ENCODE results near the gene ACOX1.

Gene ACOX1

DNA sequence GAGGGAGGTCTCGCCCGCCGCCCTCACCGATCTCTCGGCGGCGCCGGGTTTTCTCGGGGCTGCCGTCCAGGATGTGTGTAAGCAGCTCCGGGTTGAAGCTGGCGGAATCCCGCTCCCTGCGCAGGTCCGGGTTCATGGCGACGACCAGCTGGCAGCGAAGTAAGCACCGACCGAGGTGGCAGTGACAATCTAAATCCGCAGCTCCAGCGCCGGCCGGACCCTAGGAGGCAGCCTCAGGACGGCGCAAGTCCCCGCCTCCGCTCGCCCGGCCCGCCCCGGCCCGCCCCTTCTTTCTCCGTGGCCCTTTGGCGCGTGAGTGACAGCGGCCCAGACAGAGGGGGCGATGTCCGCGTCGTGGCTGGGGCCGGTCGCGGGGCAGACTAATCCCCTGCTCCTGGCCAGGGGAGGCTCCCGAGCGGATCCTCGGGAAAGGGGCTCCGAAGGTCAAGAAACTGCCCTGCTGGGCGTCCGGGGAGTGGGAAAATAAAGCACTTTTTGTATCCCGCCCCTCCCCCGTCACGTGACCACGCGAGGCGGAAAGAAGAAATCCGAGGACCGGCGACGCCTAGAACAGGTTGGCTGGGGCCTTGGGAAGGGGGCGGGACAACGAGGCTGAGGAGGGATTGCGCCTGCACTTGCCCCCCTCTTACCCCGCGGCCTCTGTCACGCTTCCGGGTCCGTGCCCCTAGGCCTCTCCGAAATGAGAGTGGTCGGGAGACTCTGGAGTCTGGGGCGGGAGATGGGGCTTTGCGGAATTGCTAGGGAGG lies at the start of gene ACOX1, which contains the start of gene TEN1:
Gene ACOX1 (minus strand): TSS at position 229 of the 767 bp plus-strand sequence. CDS start 93 bp downstream, at position 136.
Gene TEN1 (plus strand): TSS at position 303 of the 767 bp plus-strand sequence. CDS start 6,953 bp downstream, outside the sequence.
- DNase-seq (ENCODE audit: low spot score), result peak; percentile 94

DNA sequence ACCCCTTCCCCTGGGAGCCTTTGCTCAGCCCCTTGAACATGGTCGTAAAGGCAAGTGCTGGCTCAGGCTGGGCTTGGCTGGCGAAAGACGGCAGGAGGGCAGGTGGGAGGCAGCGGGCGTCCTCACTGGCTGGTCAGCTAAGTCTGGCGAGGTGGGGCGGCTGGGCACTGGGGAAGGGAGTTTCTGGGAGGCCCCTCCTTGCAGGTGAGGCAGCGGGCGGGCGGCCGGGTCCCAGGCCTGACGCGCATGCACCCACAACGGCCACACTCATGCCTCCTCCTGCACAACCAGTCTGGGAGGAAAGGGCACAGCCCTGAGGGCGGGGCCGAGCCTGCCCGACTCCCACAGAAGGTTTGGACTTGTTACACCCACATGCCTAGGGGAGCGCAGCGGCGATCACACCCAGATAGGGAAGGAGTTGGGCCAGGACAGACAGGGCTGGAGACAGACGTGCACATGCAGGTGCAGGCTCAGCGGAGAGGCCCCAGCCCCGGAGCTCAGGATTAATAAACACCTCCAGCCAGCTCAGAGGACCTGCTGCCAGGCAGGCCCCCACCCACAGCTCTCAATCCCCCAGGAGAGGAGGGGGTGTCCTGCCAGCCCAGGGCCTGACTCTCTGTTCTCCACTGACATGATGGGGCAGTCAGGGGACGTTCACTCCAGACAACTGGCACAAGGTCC lies 48.3 kb upstream of the ACOX1 start, which contains the start of gene EVPL:
Gene EVPL (minus strand): TSS at position 148 of the 681 bp plus-strand sequence. CDS start 108 bp downstream, at position 40.
- no peak for DNase-seq (ENCODE audit: low spot score)

DNA sequence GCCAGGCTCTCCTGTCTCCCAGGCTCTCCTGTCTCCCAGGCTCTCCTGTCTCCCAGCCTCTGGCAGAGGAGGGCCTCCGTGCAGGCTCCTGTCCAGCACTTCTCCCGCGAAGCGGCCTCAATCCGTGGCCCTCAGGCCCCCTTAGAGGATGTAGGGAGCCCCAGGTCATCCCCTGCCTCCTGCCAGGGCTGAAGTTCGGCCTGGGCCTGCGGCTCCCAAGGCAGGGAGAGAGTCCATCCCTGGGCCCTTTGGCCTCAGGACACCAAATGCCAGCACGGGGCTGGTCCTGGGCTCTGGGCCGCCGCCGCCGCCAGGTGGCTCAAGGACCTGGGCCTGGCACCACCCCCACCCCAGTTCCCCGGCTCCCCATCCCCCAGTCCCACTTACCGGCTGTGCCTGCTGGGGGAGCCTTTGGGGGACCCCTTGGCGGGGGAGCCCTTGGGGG lies 47.8 kb upstream of the ACOX1 start:
- no peak for DNase-seq (ENCODE audit: low spot score)

- no peak for DNase-seq (ENCODE audit: low spot score)
Measured at GRCh38 chr17:76025294-76025693, 46.3 kb upstream of the ACOX1 start.

GRCh38 chr17:76024353-76024752 lies 45.4 kb upstream of the ACOX1 start:
- no peak for DNase-seq (ENCODE audit: low spot score)

- DNase-seq (ENCODE audit: low spot score), result no peak
Measured at GRCh38 chr17:76023900-76024237, 44.9 kb upstream of the ACOX1 start.

DNA sequence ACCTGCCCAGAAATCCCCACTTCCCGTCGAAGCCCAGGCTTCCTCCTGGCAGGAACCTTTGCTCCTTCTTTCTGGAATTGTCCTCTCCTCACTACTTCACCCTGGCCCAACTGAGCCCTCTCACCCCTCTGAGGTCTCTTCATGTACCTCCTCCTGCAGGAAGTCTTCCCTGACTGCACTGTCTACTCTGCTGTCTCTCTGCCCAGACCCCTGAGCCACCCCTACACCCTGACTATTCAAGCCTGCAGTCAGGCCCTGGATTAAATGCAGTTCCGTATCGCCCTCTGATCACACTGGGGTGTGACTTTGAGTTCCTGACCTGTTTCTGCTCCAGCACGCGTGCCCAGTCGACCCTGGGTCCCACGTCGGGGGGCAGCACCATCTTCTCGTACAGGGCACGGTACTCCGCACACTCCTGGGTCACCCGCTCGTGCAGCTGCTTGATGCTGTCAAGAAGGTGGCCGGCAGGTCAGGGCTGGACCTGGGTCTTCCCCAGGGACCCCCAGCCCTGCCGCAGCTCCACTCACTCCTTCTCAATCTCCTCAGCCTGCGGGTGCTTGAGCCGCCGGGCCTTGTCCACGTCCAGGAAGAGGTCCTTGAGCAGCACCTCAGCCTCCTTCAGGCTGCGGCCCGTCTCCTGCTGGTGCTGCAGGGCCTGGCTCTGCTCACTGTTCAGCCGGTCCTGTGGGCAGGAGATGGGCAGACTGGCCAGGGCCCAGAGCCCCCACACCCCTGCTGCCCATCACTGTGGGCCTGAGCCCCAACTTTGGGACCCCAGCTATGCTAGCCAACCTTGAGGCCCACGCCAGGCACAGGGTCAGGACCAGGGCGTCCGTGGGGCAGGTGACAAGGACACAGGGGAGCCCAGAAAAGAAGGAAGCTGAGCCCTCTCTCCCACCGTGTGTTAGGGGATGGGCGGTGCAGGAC lies 44.3 kb upstream of the ACOX1 start:
- no peak for DNase-seq (ENCODE audit: low spot score)

GRCh38 chr17:76022285-76022684 lies 43.3 kb upstream of the ACOX1 start:
- no peak for DNase-seq (ENCODE audit: low spot score)

DNA sequence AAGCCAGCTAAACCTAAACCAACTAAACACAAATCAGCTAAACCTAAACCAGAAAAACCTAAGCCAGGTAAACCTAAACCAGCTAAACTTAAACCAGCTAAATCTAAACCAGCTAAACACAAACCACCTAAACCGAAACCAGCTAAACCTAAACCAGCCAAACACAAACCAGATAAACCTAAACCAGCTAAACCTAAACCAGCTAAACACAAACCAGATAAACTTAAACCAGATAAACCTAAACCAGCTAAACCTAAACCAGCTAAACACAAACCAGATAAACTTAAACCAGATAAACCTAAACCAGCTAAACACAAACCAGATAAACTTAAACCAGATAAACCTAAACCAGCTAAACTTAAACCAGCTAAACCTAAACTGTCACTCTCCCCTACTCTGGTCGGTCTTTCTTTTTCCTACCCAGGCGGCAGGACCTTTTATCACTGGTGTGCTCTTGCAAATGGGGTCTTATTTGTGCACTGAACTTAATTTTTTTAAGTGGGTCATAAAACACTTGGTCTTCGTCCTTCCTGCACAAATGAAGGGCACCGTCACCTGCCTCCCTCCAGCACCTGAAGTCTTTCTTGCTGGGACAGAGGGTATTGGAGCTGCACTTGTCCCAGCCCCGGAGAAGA lies 41.0 kb upstream of the ACOX1 start:
- no peak for DNase-seq (ENCODE audit: low spot score)

DNA sequence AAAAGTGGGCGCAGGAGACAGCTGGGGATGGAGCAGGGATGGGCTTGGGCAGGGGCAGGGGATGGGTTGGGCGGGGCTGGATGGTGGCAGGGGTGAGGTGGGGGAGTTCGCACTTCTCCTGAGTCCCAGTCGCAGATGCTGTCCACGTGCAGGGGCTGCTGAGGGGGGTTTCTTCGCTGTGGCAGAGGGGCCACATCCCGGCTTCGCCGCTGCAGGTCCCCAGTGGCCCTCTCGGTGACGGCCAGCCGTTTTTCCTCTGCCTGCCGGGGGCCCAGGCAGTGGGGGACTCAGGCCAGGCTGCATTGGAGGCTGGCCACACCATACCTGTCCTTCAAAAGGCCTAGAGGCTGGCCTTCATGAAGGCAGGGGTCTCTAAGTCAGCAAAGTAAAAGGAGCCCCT lies 39.8 kb upstream of the ACOX1 start:
- no peak for DNase-seq (ENCODE audit: low spot score)

GRCh38 chr17:76018340-76018680 lies 39.3 kb upstream of the ACOX1 start:
- DNase-seq (ENCODE audit: low spot score), result no peak

DNA sequence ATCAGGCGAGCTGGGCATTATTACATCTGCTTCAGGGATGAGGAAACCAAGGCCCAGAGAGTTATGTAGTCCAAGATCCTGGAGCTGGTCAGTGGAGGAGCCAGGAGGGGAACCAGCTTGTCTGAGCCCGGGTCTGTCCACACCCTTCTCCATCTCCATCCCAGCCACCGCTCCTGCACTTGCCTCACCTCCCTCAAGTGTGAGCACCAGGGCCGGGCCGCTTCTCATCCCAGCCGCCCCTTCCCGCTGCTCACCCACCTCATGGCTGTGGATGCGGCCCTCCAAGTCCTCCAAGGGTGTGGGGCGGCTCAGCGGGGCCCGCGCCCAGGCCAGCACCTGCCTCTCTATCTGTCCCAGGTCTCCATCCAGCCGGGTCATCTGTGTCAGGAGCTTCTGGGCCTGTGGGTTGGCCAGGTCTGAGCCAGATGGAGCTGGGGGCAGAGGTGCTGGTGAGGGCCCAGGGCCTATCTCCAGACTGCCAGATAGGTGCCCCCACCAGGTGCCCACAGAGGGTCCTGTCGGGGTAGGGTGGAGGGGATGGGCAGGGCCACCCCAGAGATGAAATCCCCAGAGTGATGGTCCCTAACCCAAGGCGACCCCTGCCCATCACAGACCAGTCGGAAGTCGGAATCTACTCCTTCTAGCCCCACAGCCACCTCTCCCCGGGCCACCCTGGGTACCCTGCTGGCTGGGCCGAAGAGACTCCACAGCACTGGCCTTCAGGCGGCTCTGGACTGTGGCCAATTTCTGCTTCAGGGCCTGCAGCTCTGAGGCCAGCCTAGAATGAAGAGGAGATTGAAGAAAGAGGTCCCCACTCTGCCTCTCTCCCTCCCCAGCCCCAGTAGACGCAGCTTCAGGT lies 38.7 kb upstream of the ACOX1 start:
- DNase-seq (ENCODE audit: low spot score), result no peak

- DNase-seq (ENCODE audit: low spot score), result no peak
Measured at GRCh38 chr17:76014925-76015261, 35.9 kb upstream of the ACOX1 start.

DNA sequence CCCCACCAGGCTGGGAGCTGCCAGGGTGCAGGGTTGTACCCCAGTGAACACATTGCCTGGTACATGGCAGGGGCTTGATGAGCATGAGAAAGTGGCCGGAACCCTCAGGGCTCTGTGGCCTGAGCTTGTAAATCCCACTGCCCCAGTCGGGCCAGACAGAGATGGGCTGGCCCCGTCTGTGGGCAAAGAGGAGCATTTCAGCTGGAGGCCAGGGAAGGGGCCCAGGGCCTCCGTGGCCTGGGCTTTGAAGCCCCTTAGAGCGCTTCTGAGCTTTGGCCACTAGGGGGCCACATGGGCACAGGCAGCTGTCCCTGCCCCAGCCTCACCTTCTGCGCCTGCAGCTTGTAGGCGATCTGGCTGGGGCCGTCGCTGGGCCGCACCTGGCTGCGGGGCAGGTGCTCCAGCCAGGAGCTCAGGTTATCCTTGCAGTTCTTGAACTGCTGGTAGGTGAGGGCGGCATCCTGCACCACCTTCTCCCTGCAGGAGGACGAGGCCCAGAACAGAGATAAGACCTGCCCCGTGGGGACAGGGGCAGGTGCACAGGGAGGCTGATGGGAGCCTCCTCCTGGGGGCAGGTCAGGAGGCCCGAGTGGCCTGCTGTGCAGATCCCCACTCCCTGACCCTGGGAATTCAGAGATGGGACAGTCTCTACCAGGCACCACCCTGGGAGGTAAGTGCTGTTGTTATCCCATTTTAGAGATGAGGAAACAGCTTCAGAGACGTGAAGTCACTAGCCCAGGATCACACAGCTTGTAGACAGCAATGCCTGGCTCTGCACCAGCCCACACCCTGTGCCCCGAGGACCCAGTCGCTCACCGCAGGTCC lies 35.3 kb upstream of the ACOX1 start:
- DNase-seq (ENCODE audit: low spot score), result peak; percentile 91

DNA sequence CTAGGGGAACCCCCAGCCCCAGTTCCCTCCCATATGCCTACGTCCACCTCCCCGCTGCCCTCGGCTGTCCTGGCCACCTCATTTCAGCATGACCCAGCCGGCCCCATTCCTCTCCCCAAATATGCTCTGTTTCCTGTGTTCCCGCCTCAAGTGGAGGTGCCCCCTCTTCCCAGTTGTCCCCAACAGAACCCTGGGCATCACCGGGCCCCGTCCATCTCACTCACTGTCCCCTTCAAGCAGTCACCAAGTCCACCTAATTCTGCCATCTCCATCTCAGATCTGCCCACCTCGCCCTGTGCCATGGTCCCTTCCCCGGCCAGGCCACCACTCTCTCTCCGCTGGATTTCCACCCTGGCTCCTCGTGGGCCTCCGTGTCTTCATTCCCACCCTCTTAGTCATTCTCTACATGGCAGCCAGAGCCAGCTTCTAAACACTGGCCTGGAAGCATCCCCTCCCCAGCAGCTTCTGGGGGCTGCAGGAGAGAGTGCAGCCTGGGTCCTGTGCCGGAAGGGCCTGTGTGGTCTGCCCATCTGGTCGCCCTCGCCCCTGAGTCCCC lies 34.5 kb upstream of the ACOX1 start:
- no peak for DNase-seq (ENCODE audit: low spot score)

DNA sequence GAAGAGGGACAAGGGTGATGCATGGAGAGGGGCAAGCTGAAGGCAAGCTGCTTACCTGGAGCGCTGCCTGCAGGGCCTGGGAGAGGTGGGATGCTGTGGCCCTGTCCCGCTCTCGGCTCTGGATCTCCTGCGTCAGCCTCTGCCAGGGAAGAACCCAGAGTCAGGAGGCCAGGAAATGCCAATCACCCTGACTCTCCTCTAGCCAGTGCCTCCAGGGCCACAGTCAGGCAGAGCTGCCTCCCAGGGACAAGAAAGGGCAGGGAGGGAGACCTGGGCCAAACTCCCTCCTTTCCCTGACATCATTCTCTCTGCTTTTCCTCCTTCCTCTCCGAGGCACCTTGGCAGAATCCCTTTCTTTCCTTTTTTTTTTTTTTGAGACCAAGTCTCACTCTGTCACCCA lies 33.0 kb upstream of the ACOX1 start:
- DNase-seq (ENCODE audit: low spot score), result no peak

GRCh38 chr17:76009969-76010661 lies 31.1 kb upstream of the ACOX1 start:
- no peak for DNase-seq (ENCODE audit: low spot score)

GRCh38 chr17:76009447-76009846 lies 30.5 kb upstream of the ACOX1 start:
- no peak for DNase-seq (ENCODE audit: low spot score)
